Neutrophil (primary cell): ENCODE data around the gene ASPHD1.
"Not testable (repeated sequence)": the region's sequence is repeated elsewhere in the genome, so short reads cannot be mapped to it uniquely, and the experiment has no call there.

ENCODE experiments used
- H3K27ac ChIP-seq: fragments of 200-600 bp; sonication (generic); 2 replicates; pipeline ENCODE4 v1.5.1; 2016; ENCODE audit warnings: mild to moderate bottlenecking, moderate library complexity
- H3K27me3 ChIP-seq: fragments of 200-600 bp; sonication (generic); 2 replicates; pipeline ENCODE4 v1.6.0; 2016; ENCODE audit warnings: mild to moderate bottlenecking
- H3K36me3 ChIP-seq: fragments of 200-600 bp; sonication (generic); 2 replicates; pipeline ENCODE4 v1.5.1; 2017
- H3K4me1 ChIP-seq, 2 experiments: fragments of 200-600 bp in 1 of 2; sonication (generic) in 1 of 2; 1 replicate in 1 of 2; 2 replicates in 1 of 2; pipeline versions ENCODE4 v1.5.1 to v1.6.1; 2013 to 2016; ENCODE audit warnings: low read depth in 1 of 2, low read length in 1 of 2, mild to moderate bottlenecking in 1 of 2, moderate library complexity in 1 of 2; ENCODE audit not compliant: control insufficient read depth in 1 of 2, insufficient read depth in 1 of 2
- H3K4me3 ChIP-seq, 2 experiments: fragments of 200-600 bp in 1 of 2; sonication (generic) in 1 of 2; 1 replicate in 1 of 2; 2 replicates in 1 of 2; pipeline ENCODE4 v1.5.1; 2013 to 2016; ENCODE audit warnings: low read depth in 1 of 2, low read length in 1 of 2, mild to moderate bottlenecking in 1 of 2, moderate library complexity in 1 of 2
- H3K9me3 ChIP-seq: fragments of 200-600 bp; sonication (generic); 2 replicates; pipeline ENCODE4 v1.5.1; 2016
- TF ChIP-seq, protein P1 (sequence below): fragments of 200-600 bp; sonication (generic); IDR thresholded peaks from 2 replicates; pipeline ENCODE4 v1.5.1; 2016; ENCODE audit warnings: antibody characterized with exemption

Gene ASPHD1

DNA sequence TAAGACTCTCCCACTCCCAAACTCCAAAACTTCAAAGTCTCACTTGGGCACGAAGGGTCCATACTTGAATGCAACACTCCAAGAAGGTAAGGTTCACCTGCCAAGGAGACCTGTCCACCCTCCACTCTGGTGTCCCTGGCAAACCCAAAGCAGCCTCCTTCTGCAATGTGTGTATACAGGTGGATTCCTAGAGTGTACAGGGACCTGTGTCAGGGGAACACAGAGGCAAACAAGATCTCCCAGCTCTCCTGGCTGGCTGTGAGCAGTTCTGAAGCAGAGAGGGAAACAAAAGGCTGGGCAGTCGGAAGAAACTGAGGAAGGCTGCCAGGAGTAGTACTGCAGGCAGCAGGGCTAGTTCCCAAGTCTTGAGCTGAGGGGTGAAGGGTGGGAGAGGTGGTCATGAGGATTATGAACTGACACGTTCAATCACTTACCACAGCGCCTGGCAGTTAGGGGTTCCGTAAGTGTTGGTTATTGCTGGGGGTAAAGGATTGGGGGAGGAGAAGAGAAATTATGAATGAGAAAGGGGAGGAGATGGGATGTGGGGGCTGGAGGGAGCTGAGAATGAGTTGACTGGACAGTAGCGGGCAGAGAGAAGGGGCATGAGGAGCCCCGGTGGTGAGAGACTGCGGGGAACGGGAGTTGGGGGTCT lies 24.9 kb downstream of the ASPHD1 start:
- Histone ChIP-seq H3K27me3 (no peaks in the 10 kb centered on the region), H3K27ac (peak overlapping the region; percentile 83)

DNA sequence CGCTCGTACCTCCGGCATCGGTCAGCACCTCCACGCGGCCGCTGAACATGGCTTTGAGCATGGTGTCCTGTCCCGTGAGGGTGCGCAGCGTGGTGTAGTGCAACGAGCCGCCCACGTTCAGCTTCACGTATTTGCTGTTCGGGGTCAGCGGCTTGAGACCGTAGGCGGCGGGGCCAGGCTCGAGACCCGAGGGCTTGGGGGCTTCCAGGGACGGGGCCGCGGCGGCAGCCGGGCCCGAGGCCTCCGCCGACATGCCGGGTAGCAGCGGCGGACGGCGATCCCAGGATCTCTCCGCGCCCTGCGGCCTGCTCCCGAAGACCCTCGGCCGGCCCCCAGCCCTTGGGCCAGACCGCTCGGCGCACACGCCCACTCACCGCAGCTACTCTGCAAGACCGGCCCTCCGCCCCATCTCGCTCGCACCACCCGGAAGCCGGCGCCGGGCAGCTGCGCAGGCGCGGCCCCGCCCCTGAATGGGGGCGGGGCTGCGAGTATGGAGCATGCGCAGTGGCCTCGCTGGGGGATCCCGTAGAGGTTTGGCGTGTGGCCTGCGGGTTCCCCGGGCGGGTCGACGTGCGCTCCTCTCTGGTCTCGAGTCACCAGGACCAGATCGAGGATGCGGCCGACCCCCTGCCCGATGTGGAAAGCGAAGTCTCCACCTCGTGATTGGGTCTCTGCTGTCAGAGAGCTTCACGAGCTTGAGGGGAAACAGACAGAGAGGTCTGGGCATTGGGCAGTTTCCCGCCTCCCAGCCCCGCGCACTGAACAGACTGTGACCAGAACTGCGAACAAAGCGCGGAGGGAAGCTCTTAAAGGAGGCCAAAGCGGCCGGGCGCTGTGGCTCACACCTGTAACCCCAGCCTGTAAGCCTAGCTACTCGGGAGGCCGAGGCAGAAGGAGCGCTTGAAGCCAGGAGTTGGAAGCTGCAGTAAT lies 25.8 kb downstream of the ASPHD1 start, which contains the start of gene KCTD13:
Gene KCTD13 (minus strand): TSS at position 446 of the 930 bp plus-strand sequence. CDS start 193 bp downstream, at position 253.
- Histone ChIP-seq H3K36me3 (peaks cover 26% of the 10 kb centered on the region), H3K27ac (peak within 1 kb of the TSS; percentile 83), H3K4me1 (peaks cover 29 to 35% of the 10 kb centered on the region in 2 experiments), H3K27me3 (no peaks in the 10 kb centered on the region), H3K4me3 (peak within 1 kb of the TSS; percentile 84 to 99), H3K9me3 (no peaks in the 10 kb centered on the region)
- TF ChIP-seq, protein P1, sequence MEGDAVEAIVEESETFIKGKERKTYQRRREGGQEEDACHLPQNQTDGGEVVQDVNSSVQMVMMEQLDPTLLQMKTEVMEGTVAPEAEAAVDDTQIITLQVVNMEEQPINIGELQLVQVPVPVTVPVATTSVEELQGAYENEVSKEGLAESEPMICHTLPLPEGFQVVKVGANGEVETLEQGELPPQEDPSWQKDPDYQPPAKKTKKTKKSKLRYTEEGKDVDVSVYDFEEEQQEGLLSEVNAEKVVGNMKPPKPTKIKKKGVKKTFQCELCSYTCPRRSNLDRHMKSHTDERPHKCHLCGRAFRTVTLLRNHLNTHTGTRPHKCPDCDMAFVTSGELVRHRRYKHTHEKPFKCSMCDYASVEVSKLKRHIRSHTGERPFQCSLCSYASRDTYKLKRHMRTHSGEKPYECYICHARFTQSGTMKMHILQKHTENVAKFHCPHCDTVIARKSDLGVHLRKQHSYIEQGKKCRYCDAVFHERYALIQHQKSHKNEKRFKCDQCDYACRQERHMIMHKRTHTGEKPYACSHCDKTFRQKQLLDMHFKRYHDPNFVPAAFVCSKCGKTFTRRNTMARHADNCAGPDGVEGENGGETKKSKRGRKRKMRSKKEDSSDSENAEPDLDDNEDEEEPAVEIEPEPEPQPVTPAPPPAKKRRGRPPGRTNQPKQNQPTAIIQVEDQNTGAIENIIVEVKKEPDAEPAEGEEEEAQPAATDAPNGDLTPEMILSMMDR: peak; percentile 25

More for the DNA sequence above, 24.9 kb downstream of the ASPHD1 start:
- H3K4me1 ChIP-seq: peaks cover 29 to 32% of the 10 kb centered on the region in 2 experiments
- peaks cover 34% of the 10 kb centered on the region for H3K36me3 ChIP-seq
- no peaks in the 10 kb centered on the region for H3K9me3 ChIP-seq
- TF ChIP-seq, protein P1: no peak
- H3K4me3 ChIP-seq: peak overlapping the region; percentile 84 to 99

DNA sequence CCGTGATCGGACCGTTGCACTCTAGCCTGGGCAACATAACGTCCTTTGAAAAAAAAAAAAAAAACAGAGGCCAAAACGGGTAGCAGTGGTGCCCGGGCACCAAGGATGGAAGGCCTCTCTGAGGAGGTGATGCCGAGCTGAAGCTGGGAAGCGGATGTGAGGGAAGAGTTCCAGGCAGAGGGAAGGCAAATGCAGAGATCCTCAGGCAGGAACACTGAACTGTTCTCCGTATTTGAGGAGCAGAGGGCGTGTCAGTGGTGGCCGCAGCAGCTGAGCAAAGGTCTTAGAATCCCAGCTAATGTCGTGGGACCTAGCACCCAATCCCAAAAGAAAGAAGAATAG lies 26.4 kb downstream of the ASPHD1 start:
- Histone ChIP-seq H3K4me1 (peaks cover 29 to 39% of the 10 kb centered on the region in 2 experiments), H3K9me3 (no peaks in the 10 kb centered on the region), H3K36me3 (peaks cover 19% of the 10 kb centered on the region), H3K27me3 (no peaks in the 10 kb centered on the region), H3K4me3 (peak overlapping the region; percentile 84 to 99), H3K27ac (peak overlapping the region; percentile 83)
- TF ChIP-seq, protein P1: no peak

DNA sequence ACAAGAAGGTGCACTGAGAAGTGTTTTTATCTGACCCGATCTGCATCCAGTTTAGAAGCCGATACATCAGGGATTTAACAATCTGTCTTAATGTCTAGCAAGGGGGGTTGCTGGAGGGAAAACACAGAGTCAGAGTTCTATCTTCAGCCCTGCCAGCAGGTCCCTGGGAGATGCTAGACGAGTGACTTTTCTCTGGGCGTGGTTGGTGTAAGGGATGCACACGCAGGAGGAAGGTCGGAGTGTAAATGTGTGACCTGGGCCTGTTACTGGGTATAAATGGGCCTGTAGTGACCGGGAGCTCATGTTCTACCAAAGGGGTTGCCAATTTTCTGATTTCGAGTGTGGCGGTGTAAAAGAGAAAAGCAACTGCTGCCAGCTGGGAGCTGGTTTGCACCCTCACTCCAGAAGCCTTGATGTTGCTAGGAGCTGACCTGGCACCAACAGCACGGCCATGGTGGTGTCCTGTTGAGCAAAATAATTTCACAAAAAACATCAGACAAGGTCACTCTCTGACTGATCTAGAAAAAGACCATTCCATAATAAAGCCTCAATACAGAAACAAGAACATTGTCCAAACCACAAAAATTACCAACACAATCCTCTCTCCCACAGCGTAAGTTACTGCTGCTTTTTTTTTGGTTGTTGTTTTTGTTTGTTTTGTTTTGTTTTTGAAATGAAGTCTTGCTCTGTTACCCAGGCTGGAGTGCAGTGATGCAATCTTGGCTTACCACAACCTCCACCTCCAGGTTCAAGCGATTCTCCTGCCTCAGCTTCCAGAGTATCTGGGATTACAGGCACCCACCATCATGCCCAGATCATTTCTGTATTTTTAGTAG lies 27.0 kb downstream of the ASPHD1 start:
- no peaks in the 10 kb centered on the region for H3K27me3 ChIP-seq
- H3K36me3 ChIP-seq: peaks cover 13% of the 10 kb centered on the region
- peaks cover 29 to 39% of the 10 kb centered on the region in 2 experiments for H3K4me1 ChIP-seq
- TF ChIP-seq, protein P1: no peak
- peak overlapping the region; percentile 84 to 99 for H3K4me3 ChIP-seq
- peak overlapping the region; percentile 83 for H3K27ac ChIP-seq
- H3K9me3 ChIP-seq: no peaks in the 10 kb centered on the region

DNA sequence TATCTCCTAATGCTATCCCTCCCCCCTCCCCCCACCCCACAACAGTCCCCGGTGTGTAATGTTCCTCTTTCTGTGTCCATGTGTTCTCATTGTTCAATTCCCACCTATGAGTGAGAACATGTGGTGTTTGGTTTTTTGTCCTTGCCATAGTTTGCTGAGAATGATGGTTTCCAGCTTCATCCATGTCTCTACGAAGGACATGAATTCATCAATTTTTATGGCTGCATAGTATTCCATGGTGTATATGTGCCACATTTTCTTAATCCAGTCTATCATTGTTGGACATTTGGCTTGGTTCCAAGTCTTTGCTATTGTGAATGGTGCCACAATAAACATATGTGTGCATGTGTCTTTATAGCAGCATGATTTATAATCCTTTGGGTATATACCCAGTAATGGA lies 31.5 kb downstream of the ASPHD1 start:
- H3K36me3 ChIP-seq, H3K4me3 ChIP-seq, H3K27ac ChIP-seq, H3K9me3 ChIP-seq, H3K27me3 ChIP-seq: not testable (repeated sequence)
- H3K4me1 ChIP-seq: peaks cover 16 to 22% of the 10 kb centered on the region in 2 experiments
